Measurements from ENCODE around the gene CYFIP1.

DNA sequence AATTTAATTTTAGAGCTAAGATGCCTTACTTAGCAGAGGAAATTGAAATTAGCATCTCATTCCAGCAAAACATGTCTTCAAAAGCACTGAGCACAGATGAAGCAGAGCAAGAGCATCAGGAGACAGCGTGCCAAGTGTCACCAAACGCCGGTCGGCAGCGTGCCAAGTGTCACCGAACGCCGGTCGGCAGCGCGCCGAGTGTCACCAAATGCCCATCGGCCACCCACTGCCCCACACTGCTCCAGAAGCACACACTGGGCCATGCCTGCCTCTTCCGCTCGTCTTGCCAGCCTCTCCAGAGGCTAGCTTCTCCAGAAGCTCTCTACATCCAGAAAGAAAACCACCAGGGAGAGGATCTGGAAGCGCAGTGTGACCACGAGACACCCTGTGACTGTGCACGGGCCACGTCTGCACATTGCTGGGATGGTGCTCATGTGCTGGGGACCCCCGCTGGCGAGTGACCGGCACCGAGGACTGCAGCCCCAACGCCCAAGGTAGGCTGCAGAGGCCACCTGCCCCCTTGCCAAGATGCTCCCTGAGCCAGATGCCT, 37.8 kb downstream of the CYFIP1 start:
- TF ChIP-seq GATA3 (IDR thresholded peaks at IDR 0.05; ENCODE audit: low read depth, low read length) (no peak), GATA2 (IDR thresholded peaks at IDR 0.05; ENCODE audit: low read depth, low read length) (no peak)
